HG03378 (cell line): Measurements from ENCODE around the gene XPA.
"Not testable (repeated sequence)": the region's sequence is repeated elsewhere in the genome, so short reads cannot be mapped to it uniquely, and the experiment has no call there.

Experiments used
- ATAC-seq: cut with Tn5 transposase; IDR thresholded peaks from one replicate; pipeline ENCODE4 v1.9.1; 2021; ENCODE audit warnings: mild to moderate bottlenecking, moderate library complexity; ENCODE audit not compliant: unreplicated experiment

Gene XPA

GRCh38 chr9:97704345-97704677 lies 7.2 kb upstream of the XPA start:
- no peak for ATAC-seq

GRCh38 chr9:97703437-97704344 lies 6.6 kb upstream of the XPA start:
- no peak for ATAC-seq

GRCh38 chr9:97699824-97700223 lies 2.7 kb upstream of the XPA start:
- not testable (repeated sequence) for ATAC-seq

GRCh38 chr9:97699281-97699680 lies 2.1 kb upstream of the XPA start:
- not testable (repeated sequence) for ATAC-seq

- ATAC-seq = no peak
Observed at GRCh38 chr9:97698865-97699264, 1.7 kb upstream of the XPA start.

GRCh38 chr9:97697837-97698236 lies 697 bp upstream of the XPA start:
- ATAC-seq = no peak

- ATAC-seq = no peak
Observed at GRCh38 chr9:97695995-97696802, 941 bp downstream of the XPA start.

- ATAC-seq = no peak
Observed at GRCh38 chr9:97695390-97695789, 1.8 kb downstream of the XPA start.

- no peak for ATAC-seq
Observed at GRCh38 chr9:97694769-97695168, 2.4 kb downstream of the XPA start.

- ATAC-seq = no peak
Observed at GRCh38 chr9:97689401-97690180, 7.5 kb downstream of the XPA start.

GRCh38 chr9:97688654-97689053 lies 8.5 kb downstream of the XPA start:
- ATAC-seq = no peak

- no peak for ATAC-seq
Observed at GRCh38 chr9:97682242-97682641, 14.9 kb downstream of the XPA start.

- no peak for ATAC-seq
Observed at GRCh38 chr9:97675655-97676054, 21.5 kb downstream of the XPA start.

GRCh38 chr9:97673922-97674321 lies 23.2 kb downstream of the XPA start:
- ATAC-seq = no peak

GRCh38 chr9:97672403-97672802 lies 24.7 kb downstream of the XPA start:
- no peak for ATAC-seq

GRCh38 chr9:97670586-97670985 lies 26.6 kb downstream of the XPA start:
- no peak for ATAC-seq

- ATAC-seq = no peak
Observed at GRCh38 chr9:97668485-97668884, 28.7 kb downstream of the XPA start.

- ATAC-seq = no peak
Observed at GRCh38 chr9:97666907-97667686, 30.0 kb downstream of the XPA start.

GRCh38 chr9:97665742-97666141 lies 31.4 kb downstream of the XPA start:
- no peak for ATAC-seq

GRCh38 chr9:97660847-97661246 lies 36.3 kb downstream of the XPA start:
- no peak for ATAC-seq

- ATAC-seq = no peak
Observed at GRCh38 chr9:97660340-97660739, 36.8 kb downstream of the XPA start.
